PC-3 (cell line): ENCODE data around the gene LRP1B. TPM values are rescaled to one million over a fixed set of nuclear protein-coding genes. Genes with fewer than 3 reads are reported as not detected.

Source experiments
- ATAC-seq: fragments of 200-7000 bp; cut with Tn5 transposase; 2 replicates; pipeline ENCODE4 v1.9.1; 2020; ENCODE audit warnings: mild to moderate bottlenecking, moderate library complexity
- BruUV-seq: library from RNA; stranded (reverse); fragments of 400-500 nt; replicated peaks from 2 replicates; lab custom pipeline; 2021; lab: Mats Ljungman, UMichigan
- CTCF ChIA-PET: fragments of 300-600 bp; sonication (Branson Sonifier 250); formaldehyde crosslinking; loops from one replicate; lab custom pipeline; 2022; ENCODE audit warnings: antibody characterized with exemption; lab: Charles Lee
- POLR2A ChIA-PET: fragments of 300-600 bp; sonication (Branson Sonifier 250); formaldehyde crosslinking; loops from one replicate; lab custom pipeline; 2022; ENCODE audit warnings: antibody characterized with exemption; ENCODE audit not compliant: unreplicated experiment; lab: Charles Lee
- DNase-seq: peaks from one replicate; pipeline ENCODE4 v3.0.0-alpha.2; 2015
- H2AFZ ChIP-seq: fragments of 300-600 bp; sonication (generic); 2 replicates; pipeline ENCODE4 v1.6.0; 2016; ENCODE audit warnings: antibody characterized with exemption, low read length
- H3F3A ChIP-seq: fragments of 300-600 bp; sonication (generic); one replicate; pipeline ENCODE4 v1.6.0; 2017; ENCODE audit warnings: antibody characterized with exemption, low read length, control low read depth, mild to moderate bottlenecking; ENCODE audit not compliant: unreplicated experiment
- H3K27ac ChIP-seq: fragments of 300-600 bp; sonication (generic); 2 replicates; pipeline ENCODE4 v1.5.1; 2016; ENCODE audit warnings: mild to moderate bottlenecking, low read length
- H3K27me3 ChIP-seq: fragments of 300-600 bp; sonication (generic); 2 replicates; pipeline ENCODE4 v1.6.1; 2016; ENCODE audit warnings: low read length, mixed read lengths
- H3K36me3 ChIP-seq: fragments of 300-600 bp; sonication (generic); 2 replicates; pipeline ENCODE4 v1.6.1; 2016; ENCODE audit warnings: low read depth, mixed run types, low read length, mixed read lengths
- H3K4me1 ChIP-seq: fragments of 300-600 bp; sonication (generic); 2 replicates; pipeline ENCODE4 v1.5.1; 2016; ENCODE audit warnings: low read length; ENCODE audit not compliant: insufficient read depth
- H3K4me2 ChIP-seq: fragments of 300-600 bp; sonication (generic); 2 replicates; pipeline ENCODE4 v1.6.0; 2016; ENCODE audit warnings: low read length
- H3K4me3 ChIP-seq: fragments of 300-600 bp; sonication (generic); 2 replicates; pipeline ENCODE4 v1.5.1; 2016; ENCODE audit warnings: mild to moderate bottlenecking, low read length, mixed read lengths
- H3K79me2 ChIP-seq: fragments of 300-600 bp; sonication (generic); 2 replicates; pipeline ENCODE4 v1.6.1; 2017; ENCODE audit warnings: low read length, mixed read lengths
- H3K9ac ChIP-seq: fragments of 300-600 bp; sonication (generic); 2 replicates; pipeline ENCODE4 v1.6.0; 2016; ENCODE audit warnings: mild to moderate bottlenecking, low read length
- H3K9me2 ChIP-seq: fragments of 300-600 bp; sonication (generic); replicated peaks from 2 replicates; pipeline ENCODE4 v1.6.1; 2016; ENCODE audit warnings: mixed run types, low read length, mixed read lengths
- H3K9me3 ChIP-seq: fragments of 300-600 bp; sonication (generic); 2 replicates; pipeline ENCODE4 v1.6.1; 2016; ENCODE audit warnings: low read length, mixed read lengths
- H4K20me1 ChIP-seq: fragments of 300-600 bp; sonication (generic); 2 replicates; pipeline ENCODE4 v1.6.1; 2016; ENCODE audit warnings: low read length, mixed read lengths
- CTCF ChIP-seq: fragments of 300-600 bp; sonication (generic); conservative IDR thresholded peaks from 2 replicates; pipeline ENCODE4 v1.5.1; 2017; ENCODE audit warnings: antibody characterized with exemption, low read depth, mild to moderate bottlenecking, low read length
- EZH2 ChIP-seq: fragments of 300-600 bp; sonication (generic); IDR thresholded peaks from one replicate; pipeline ENCODE4 v1.6.1; 2017; ENCODE audit warnings: antibody characterized with exemption, mild to moderate bottlenecking, low read length; ENCODE audit not compliant: unreplicated experiment
- EZH2phosphoT487 ChIP-seq: fragments of 300-600 bp; sonication (generic); IDR thresholded peaks from 2 replicates; pipeline ENCODE4 v1.6.1; 2018; ENCODE audit warnings: mild to moderate bottlenecking, antibody characterized with exemption, low read length, borderline replicate concordance
- intact Hi-C: fragments of 100-400 bp; cut with micrococcal nuclease; formaldehyde crosslinking; loops from 2 replicates; pipeline ENCODE4 v1.9.0; 2023
- total RNA-seq: library from RNA; depleted of rRNA; stranded (reverse); fragments of >200 nt; gene quantifications from 2 replicates; pipeline ENCODE4 v1.2.3, GENCODE V29; 2014

Gene LRP1B
- total RNA-seq, 1 experiment from 2014 or later, result 0.04 TPM

DNA sequence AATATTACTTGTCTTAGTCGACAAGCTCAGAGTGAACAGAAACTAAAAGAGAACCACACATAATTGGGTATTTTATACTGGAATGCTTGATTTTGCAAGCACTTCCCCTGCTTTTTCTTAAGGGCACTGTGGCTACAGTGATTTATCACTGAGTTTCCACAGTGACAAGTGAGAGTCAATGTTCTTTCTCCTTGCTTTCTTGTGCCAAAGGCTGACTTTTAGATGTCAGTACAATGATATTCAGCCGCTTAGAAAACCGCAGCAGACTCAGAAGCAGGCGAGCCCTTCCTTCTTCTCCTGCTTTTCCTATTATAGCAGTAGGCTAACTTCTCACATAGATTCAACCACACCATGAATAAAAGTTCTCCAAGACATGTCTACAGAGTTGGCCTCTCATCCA, 1747.0 kb downstream of the LRP1B start:
- H3K4me2 ChIP-seq, result no peak overlapping the region
- CTCF ChIA-PET, result no interaction called here

DNA sequence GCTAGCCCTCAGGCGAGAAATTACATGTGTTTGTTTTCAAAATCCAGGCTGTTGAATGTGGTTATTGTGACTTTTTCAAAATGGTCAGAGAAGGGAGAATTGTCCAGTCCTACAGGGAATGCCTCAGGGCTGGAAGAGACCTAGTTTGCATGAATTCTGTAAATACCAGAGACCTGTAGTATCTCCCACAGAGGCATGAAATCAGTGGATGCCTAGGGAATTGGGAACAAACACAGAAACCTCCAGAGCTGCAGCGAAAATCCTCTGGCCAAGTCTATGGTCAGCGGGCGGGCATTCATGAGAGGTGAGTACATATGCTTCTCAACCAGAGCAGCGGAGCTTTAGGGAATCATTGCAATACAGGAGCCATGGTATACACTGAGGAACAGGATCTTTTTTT, 1754.1 kb downstream of the LRP1B start:
- no peaks in the 10 kb centered on the region for H3K36me3 ChIP-seq
- no peak overlapping the region for H2AFZ ChIP-seq
- CTCF ChIA-PET, result no interaction called here
- intact Hi-C loops, result no loop called here
- POLR2A ChIA-PET, result no interaction called here
- no peaks in the 10 kb centered on the region for H3K79me2 ChIP-seq
- no peaks in the 10 kb centered on the region for H3K9me3 ChIP-seq
- no peaks in the 10 kb centered on the region for H3F3A ChIP-seq
- no peak; the same call in 1 of the 2 replicates for ATAC-seq
- BruUV-seq, result no TSS peak
- no peak overlapping the region for H3K9ac ChIP-seq
- no peak overlapping the region for H3K4me2 ChIP-seq
- H3K4me1 ChIP-seq, result peaks cover 16% of the 10 kb centered on the region
- TF ChIP-seq EZH2phosphoT487 (no peak), EZH2 (no peak), CTCF (no peak)
- no peak overlapping the region for H3K4me3 ChIP-seq
- no peaks in the 10 kb centered on the region for H4K20me1 ChIP-seq
- no peak for DNase-seq
- H3K27ac ChIP-seq, result no peak overlapping the region
- no peaks in the 10 kb centered on the region for H3K27me3 ChIP-seq
- H3K9me2 ChIP-seq, result no peaks in the 10 kb centered on the region

More for the DNA sequence above, 1747.0 kb downstream of the LRP1B start:
- Histone ChIP-seq H3K79me2 (no peaks in the 10 kb centered on the region), H3K4me3 (no peak overlapping the region), H3K9me2 (no peaks in the 10 kb centered on the region), H3K36me3 (no peaks in the 10 kb centered on the region), H4K20me1 (no peaks in the 10 kb centered on the region), H2AFZ (no peak overlapping the region), H3K9me3 (no peaks in the 10 kb centered on the region), H3K9ac (no peak overlapping the region), H3K27ac (no peak overlapping the region), H3K4me1 (no peaks in the 10 kb centered on the region), H3K27me3 (no peaks in the 10 kb centered on the region), H3F3A (no peaks in the 10 kb centered on the region)
- POLR2A ChIA-PET, result no interaction called here
- ATAC-seq (no peak), DNase-seq (no peak)
- intact Hi-C loops, result no loop called here
- no TSS peak for BruUV-seq
- TF ChIP-seq EZH2phosphoT487, result no peak
- TF ChIP-seq CTCF, result no peak
- TF ChIP-seq EZH2, result no peak

GRCh38 chr2:140363131-140363530, 1767.7 kb downstream of the LRP1B start:
- Histone ChIP-seq H3K79me2 (no peaks in the 10 kb centered on the region), H3K4me3 (no peak overlapping the region), H3K9ac (no peak overlapping the region), H3K9me2 (no peaks in the 10 kb centered on the region), H3K27ac (no peak overlapping the region), H3K4me1 (no peaks in the 10 kb centered on the region), H4K20me1 (no peaks in the 10 kb centered on the region), H3K36me3 (no peaks in the 10 kb centered on the region), H3K9me3 (no peaks in the 10 kb centered on the region), H3F3A (no peaks in the 10 kb centered on the region), H2AFZ (no peak overlapping the region), H3K4me2 (no peak overlapping the region), H3K27me3 (no peaks in the 10 kb centered on the region)
- intact Hi-C loops, result no loop called here
- no peak for TF ChIP-seq EZH2
- TF ChIP-seq CTCF, result no peak
- DNase-seq (no peak), ATAC-seq (no peak)
- CTCF ChIA-PET, result no interaction called here
- no TSS peak for BruUV-seq
- POLR2A ChIA-PET, result no interaction called here
